BJ (cell line): ENCODE data around the gene ANXA1. TPM values are rescaled to one million over a fixed set of nuclear protein-coding genes. Genes with fewer than 3 reads are reported as not detected.

Source experiments
- CTCF ChIA-PET: fragments of 350-600 bp; formaldehyde crosslinking; extraction: SDS; loops from one replicate; lab custom pipeline; 2021; ENCODE audit warnings: antibody characterized with exemption, inconsistent platforms; lab: Yijun Ruan, JAX
- POLR2A ChIA-PET: fragments of 300-600 bp; sonication (Branson Sonifier 250); formaldehyde crosslinking; extraction: SDS; loops from one replicate; lab custom pipeline; 2021; ENCODE audit warnings: antibody characterized with exemption; lab: Charles Lee
- DNase-seq: peaks from one replicate; pipeline ENCODE4 v3.0.0-alpha.2; 2011; ENCODE audit warnings: low read depth
- H3K27me3 ChIP-seq: 2 replicates; pipeline ENCODE4 v1.6.0; 2011; ENCODE audit warnings: low read length; ENCODE audit not compliant: control insufficient read depth, insufficient read depth
- H3K36me3 ChIP-seq: 2 replicates; pipeline ENCODE4 v1.5.1; 2011; ENCODE audit warnings: low read length; ENCODE audit not compliant: control insufficient read depth, insufficient read depth
- H3K4me3 ChIP-seq: 2 replicates; pipeline ENCODE4 v1.5.1; 2011; ENCODE audit warnings: low read depth, mild to moderate bottlenecking, control low read depth, low read length
- polyA plus RNA-seq: library from polyadenylated mRNA; depleted of rRNA; stranded (reverse); fragments of >200 nt; gene quantifications from 2 replicates; pipeline ENCODE4 v1.2.3, GENCODE V29; 2011
- TF ChIP-seq, protein P1 (sequence below): IDR thresholded peaks from 2 replicates; pipeline ENCODE4 v1.5.1; 2011; ENCODE audit warnings: low read depth, mild to moderate bottlenecking, control low read depth, inconsistent platforms, low read length, moderate library complexity; ENCODE audit not compliant: insufficient read depth

The ANXA1 gene
- polyA plus RNA-seq, 1 experiment: 581 TPM

GRCh38 chr9:73137914-73138313, 13.8 kb upstream of the ANXA1 start:
- no peaks in the 10 kb centered on the region for H3K27me3 ChIP-seq
- ChIA-PET POLR2A (no interaction called here), CTCF (interaction anchor here (1.0 kb wide), 1 partner anchor 30 kb away, joined by 3 read pairs; no protein-coding TSS in a partner anchor)
- DNase-seq: no peak
- H3K36me3 ChIP-seq: no peaks in the 10 kb centered on the region
- H3K4me3 ChIP-seq: no peak overlapping the region
- TF ChIP-seq, protein P1, sequence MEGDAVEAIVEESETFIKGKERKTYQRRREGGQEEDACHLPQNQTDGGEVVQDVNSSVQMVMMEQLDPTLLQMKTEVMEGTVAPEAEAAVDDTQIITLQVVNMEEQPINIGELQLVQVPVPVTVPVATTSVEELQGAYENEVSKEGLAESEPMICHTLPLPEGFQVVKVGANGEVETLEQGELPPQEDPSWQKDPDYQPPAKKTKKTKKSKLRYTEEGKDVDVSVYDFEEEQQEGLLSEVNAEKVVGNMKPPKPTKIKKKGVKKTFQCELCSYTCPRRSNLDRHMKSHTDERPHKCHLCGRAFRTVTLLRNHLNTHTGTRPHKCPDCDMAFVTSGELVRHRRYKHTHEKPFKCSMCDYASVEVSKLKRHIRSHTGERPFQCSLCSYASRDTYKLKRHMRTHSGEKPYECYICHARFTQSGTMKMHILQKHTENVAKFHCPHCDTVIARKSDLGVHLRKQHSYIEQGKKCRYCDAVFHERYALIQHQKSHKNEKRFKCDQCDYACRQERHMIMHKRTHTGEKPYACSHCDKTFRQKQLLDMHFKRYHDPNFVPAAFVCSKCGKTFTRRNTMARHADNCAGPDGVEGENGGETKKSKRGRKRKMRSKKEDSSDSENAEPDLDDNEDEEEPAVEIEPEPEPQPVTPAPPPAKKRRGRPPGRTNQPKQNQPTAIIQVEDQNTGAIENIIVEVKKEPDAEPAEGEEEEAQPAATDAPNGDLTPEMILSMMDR: no peak

DNA sequence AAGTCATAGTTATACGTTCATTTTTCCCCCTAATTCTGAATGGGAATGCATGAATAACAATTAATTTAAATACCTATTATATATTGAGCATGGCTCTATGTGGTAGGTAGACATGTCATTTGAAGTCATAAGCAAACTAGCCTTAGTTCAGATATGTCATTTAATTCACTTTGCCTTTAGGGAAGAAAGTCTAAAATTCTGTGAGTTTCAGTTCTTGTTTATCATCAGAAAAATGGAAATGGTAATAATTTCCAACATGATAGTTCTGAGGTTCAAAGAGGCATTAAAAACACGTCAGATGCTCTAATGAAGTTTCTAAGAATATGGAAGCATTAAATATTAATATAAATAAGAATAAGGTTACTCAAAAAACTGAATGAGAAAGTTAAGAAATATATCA, 13.1 kb upstream of the ANXA1 start:
- no peak for DNase-seq
- Histone ChIP-seq H3K27me3 (no peaks in the 10 kb centered on the region), H3K36me3 (no peaks in the 10 kb centered on the region), H3K4me3 (no peak overlapping the region)
- ChIA-PET POLR2A (no interaction called here), CTCF (no interaction called here)
- TF ChIP-seq, protein P1: no peak

GRCh38 chr9:73141282-73141681, 10.4 kb upstream of the ANXA1 start:
- TF ChIP-seq, protein P1: no peak
- no peaks in the 10 kb centered on the region for H3K27me3 ChIP-seq
- POLR2A ChIA-PET: no interaction called here
- no peak overlapping the region for H3K4me3 ChIP-seq
- no peak for DNase-seq
- CTCF ChIA-PET: interaction anchor here (1.3 kb wide), 1 partner anchor 60 kb away, joined by 3 read pairs; no protein-coding TSS in a partner anchor
- H3K36me3 ChIP-seq: no peaks in the 10 kb centered on the region

- ChIA-PET POLR2A (no interaction called here), CTCF (interaction anchor here (0.8 to 1.5 kb wide), 2 partner anchors 36 to 287 kb away, joined by 3 to 4 read pairs; no protein-coding TSS in a partner anchor)
- Histone ChIP-seq H3K27me3 (no peaks in the 10 kb centered on the region), H3K4me3 (no peak overlapping the region), H3K36me3 (no peaks in the 10 kb centered on the region)
- TF ChIP-seq, protein P1: no peak
- no peak for DNase-seq
Measured at GRCh38 chr9:73143711-73144328, 7.8 kb upstream of the ANXA1 start.

DNA sequence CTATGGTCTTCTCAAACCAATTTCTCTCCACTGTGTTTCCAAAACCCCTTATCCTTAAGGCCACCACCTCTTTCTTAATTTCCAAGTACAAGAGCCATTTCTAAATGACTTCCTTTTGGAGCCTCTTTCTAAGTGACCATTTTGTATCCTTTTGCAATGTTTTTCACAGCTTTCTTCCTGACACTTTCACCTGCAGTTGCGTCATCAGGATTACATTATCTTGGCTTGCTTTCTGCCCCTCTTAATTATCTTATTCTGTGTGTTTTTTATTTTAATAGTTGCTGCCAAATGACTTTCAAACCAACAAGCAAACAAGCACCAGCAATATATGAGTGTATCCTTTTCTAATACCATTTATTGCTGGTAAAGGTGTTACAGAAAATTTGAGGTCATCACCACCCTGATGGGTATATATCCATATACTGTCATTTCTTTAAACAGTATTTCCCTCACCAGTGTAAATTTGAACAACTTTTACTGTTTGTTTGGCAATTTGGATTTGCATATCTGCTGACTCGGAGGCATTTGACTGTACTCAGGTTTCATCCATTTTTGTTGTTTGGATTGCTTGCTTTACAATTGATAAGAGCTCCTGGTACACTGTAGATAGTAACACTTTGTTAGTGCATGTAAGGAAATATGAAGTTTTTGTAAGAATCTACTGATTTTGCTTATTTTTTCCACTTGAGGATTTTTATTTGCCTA, 5.4 kb upstream of the ANXA1 start:
- no peaks in the 10 kb centered on the region for H3K27me3 ChIP-seq
- POLR2A ChIA-PET: no interaction called here
- CTCF ChIA-PET: no interaction called here
- DNase-seq: no peak
- H3K36me3 ChIP-seq: no peaks in the 10 kb centered on the region
- H3K4me3 ChIP-seq: no peak overlapping the region
- TF ChIP-seq, protein P1: no peak
